8988T (cell line): ENCODE results near the gene VILL.
A peak's percentile ranks its signal among the peaks of the same experiment; 100 is the strongest.
"Not testable (repeated sequence)": the region's sequence is repeated elsewhere in the genome, so short reads cannot be mapped to it uniquely, and the experiment has no call there.

Experiments used
- DNase-seq: peaks from one replicate; pipeline ENCODE4 v3.0.0; 2011

VILL gene

DNA sequence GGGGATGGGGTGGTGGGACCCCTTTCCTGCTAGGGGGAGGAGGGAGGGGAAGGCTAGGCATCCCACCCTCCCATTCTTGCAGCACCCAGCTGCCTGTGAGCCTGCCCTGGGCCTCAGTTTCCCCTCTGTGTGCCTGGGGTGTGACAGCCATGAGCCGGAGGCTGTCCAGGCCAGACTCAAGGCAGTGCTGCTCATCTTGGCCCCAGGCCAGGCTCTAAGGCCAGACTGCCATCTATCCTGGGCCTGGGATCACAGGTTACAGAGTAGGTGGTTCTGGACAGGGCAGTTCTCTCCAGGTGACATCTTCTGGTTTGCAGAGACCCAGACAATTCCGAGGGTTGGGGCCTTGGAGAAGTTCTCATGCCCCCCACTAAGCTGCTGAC is 3.3 kb upstream of the VILL start:
- no peak for DNase-seq

DNA sequence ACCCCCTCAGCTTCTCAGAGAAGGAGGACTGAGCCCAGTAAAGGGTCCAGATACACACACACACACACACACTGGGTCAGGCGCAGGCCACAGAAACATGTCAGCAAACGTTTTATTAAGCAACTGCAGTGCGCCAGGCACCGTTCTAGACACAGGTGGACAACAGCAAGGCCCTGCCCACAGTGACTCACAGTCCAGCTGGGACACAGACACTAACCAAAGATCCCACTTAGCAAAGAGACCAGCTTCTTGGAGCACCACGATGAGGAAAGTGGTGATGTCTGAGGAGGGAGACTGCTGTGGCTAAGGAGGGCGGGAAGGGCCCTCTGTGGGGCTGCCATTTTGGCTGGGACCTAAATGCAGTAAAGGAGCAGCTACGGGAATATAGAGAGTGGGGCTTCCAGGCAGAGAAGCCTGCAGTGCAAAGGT is 2.8 kb upstream of the VILL start:
- DNase-seq: no peak

DNA sequence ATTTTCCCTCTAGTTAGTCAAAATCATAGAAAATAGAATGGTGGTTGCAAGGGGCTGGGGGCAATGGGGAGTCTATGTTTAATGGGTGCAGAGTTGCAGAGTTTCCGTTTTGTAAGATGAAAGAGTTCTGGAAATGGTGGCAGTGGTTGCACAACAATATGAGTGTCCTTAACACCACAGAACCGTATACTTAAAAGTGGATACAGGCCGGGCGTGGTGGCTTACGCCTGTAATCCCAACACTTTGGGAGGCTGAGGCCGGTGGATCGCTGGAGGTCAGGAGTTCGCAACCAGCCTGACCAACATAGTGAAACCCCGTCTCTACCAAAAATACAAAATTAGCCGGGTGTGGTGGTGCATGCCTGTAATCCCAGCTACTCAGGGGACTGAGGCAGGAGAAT is 2.2 kb upstream of the VILL start:
- not testable (repeated sequence) for DNase-seq

DNA sequence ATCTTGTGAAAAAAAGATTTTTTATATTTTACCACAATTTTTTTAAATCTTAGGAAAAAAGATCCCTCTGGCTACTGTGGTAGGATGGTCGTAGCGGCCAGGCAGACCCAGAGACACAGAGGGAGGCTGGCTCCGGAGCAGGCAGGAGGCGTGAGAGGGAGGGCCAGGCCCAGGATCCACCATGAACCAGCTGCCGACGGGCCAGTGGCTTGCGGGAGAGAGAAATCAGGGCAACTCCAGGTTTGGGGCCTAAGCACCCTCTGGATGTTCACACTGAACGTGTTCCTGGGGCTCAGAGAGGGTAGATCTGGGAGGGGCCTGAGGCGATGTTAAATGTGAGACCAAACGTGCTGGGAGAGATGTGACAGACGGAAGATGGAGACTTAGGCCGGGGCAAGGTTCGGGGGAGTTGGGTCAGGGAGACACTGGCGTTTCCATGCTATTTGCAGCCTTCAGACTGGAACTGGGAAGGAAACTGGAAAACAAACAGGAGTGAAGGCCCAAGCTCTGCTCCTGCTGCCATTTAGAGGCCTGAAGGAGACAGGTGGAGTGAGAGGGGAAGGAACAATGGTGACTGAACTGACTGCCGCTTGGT is 1.6 kb upstream of the VILL start:
- DNase-seq: no peak

DNA sequence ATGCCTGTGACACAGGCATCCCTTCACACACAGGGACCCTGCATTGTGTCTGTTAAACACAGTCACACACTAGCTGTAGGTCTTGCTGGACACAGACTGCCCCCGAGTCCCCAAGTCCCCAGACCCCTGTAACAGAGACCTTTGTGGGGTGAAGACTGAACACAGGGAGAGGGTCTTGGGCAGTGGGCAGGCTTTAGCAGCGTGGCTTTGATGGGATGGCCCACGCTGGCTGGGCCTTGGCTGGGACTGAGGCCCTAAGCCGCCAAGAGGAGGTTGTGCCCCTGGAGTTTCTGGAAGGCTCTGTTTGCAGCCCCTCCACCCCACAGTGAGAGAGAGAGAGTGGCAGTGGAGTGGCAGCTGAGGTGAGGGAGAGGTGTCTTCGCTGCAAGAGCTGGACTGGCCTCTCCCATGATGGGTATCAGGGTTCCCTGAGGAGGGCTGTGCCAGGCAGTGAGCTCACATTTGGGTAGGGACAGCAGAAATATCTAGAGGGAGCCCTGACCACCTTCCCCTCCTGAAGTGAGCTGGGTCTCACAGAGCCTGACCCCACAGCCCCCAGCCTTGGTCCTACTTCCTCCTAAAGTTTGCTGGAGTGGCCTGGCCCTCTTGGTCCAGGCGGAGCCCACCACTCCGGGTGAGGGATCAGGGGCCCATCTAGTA is 635 bp upstream of the VILL start:
- DNase-seq: no peak

DNA sequence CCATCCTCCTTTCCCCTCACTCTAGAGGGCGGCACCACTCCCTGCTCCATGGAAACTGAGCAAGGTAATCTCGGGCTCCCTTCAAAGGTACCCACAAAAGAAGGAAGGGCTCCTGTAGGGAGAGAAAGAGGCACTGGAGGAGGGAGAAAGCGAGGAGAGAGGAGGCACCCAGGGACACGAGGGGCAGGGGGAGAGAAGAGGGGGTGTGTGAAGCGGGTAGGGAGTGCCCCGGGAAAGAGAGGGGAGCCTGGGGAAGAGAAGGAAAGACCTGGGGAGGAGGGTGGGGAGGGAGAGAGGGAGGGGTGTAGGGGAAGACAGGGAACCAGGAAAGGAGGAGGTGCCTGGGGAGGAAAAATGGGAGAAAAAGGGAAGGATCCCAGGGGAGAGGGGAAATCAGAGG is 523 bp downstream of the VILL start:
- no peak for DNase-seq

DNA sequence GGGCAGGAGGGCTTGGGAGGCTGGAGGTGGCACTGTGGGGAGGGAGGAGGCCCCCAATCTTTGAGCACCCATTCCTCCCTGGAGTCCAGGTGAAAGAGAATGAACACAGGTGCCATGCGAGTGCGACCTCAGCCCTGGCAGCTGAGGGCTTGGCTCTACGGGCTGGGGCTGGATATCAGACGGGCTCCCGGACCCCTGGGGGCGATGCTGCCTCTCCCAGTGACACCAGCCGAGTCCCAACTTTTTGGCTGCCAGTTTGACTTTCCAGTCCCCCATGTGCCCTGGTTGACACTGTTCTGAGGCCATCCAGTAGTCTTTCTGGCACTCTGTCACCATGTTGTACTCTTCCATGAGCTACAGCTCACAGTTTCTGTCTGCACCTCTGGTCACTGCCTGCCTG is 1.2 kb downstream of the VILL start:
- DNase-seq: no peak

DNA sequence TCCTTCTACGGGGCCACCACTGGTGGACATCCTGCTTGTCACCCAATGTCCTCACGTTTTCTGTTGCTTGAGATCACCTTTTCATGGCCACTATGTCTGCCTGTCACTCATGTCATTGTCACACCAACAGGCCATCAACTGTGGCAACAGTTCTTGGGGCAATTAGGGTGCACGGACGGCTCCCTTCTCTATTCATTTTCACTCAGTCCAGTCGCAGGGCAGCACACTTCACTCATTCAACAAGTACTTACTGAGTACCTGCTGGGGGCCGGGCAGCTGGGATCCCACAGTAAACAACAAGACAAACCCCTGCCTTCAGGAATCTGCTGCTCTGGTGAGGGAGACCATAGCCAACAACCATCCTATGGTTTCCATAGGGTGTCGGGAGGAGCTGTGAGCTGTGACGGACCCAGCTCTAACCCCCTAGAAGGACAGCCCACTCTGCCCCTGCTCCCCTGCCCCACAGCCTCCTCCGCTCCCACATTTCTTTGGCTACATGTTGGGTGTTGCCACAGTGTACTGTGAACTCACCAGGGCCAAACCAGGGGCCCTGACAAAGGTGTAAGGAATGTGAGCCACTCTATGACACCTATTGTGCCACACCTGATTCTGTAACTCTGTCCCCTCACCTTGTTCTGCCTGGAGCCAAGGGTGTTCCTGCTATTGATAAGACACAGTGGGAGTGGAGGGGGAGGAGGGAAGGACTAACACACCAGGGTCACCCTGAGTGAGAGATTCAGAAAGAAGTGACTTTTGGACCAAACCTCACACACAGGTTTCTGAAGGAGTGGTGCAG is 1.9 kb downstream of the VILL start:
- no peak for DNase-seq

DNA sequence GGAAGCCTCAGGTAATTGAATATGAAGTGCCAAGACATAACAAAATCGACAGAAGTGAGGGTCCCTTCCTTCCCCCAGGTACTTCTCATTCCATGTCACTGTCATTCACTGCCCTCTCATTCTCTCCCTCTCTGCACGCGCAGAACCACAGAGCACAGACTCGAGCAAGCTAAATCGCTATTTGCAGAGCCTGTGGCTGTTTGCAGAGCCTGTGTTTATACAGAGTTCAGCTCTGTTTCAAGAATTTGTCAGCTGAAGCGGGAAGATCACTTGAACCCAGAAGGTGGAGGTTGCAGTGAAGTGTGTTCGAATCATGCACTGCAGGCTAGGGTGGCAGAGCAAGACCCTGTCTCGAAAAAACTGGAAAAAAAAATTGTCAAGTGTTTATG is 2.5 kb downstream of the VILL start:
- no peak for DNase-seq

DNA sequence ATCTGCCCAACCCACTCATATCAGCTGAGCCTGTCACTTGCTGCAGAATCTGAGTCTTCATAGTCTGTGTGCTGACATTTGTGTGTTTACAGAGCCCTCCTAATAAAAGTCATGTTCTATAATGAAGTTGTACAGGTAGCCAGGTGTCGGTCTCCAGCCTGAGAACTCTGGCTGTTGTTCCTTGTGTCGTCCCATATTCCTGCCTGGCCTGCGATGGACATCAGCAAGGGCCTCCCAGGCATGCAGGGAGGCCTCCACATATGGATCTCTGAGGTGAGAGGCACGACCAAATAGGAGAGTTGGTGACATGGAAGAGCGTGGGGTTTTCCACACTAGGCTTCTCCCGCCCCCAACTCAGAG is 2.9 kb downstream of the VILL start:
- no peak for DNase-seq

DNA sequence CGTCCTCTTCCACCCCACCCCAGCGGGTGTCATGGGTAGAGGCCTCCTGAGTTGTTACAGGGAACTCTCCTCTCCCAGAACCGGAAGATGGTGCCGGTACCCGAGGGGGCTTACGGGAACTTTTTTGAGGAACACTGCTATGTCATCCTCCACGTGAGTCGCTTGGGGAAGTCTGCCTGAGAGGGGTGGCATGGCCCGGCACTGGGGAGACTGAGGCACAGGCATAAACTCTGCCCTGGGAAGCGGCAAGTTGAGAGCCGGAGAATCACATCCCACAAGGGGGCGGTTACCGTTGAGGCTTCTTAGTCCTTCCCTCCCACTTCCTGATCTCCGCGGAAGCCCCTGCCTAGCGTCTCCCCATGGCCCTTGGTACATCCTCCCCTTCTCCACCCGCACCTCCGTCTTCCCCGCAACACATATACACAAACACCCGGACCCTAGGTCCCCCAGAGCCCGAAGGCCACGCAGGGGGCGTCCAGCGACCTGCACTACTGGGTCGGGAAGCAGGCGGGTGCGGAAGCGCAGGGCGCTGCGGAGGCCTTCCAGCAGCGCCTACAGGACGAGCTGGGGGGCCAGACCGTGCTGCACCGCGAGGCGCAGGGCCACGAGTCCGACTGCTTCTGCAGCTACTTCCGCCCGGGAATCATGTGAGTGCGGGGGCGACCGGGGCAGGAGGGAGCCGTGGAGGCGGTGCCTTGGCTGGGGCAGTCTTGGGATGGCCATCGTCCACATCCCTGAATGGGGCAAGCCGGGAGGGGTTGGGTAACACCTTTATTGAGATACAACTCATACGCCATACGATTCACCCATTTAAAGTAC is 3.4 kb downstream of the VILL start:
- DNase-seq: no peak

DNA sequence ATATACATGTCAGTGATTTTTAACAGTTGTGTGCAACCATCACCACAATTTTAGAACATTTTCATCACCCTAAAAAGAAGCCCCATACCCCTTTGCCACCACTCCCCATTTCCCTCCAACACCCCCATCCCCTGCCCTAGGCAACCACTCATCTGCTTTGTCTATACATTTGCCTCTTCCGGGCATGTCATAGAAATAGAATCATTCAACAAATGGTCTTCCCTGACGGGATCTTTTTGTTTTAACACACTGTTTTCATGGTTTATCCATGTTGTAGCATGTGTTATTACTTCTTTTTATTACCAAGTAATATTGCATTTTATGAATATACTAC is 4.0 kb downstream of the VILL start:
- no peak for DNase-seq

DNA sequence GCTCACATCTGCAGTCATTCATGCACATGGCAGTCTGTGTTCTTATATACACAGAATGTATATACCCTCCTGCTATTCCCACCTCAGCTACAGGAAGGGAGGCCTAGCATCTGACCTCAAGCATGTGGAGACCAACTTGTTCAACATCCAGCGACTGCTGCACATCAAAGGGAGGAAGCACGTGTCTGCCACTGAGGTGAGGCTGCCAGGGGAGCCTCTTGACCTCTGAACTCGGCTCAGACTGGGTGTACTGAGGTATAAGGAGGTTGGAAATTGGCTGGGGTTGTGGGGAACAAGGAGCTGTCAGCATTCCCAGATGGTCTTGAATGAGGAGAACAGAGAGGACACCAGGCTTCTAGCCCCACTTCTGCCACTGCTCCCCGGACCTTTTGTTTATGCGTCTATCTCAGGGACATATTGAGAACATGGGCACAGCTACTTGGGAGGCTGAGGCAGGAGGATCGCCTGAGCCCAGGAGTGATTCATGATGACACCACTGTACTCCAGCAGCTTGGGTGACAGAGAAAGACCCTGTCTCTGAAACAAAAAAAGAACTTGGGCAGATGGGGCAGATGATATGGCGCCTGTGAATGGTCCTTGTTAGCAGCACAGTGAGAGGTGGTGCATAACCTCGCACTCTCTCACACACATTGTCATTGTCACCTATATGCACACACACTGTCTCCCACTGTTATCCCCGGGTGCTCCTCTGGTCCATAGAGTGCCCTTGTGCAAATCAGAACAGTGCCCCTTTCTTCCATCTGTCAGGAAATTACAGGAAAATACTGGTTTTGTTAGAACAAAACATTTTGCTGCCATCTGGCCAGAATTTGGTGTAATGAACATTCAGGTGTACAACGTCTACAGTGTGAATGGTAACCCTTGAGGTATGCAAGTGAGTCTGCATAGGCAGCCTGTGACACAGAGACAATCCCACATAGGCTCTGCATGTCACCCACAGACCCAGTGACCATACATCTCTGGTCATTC is 5.4 kb downstream of the VILL start:
- DNase-seq: no peak

DNA sequence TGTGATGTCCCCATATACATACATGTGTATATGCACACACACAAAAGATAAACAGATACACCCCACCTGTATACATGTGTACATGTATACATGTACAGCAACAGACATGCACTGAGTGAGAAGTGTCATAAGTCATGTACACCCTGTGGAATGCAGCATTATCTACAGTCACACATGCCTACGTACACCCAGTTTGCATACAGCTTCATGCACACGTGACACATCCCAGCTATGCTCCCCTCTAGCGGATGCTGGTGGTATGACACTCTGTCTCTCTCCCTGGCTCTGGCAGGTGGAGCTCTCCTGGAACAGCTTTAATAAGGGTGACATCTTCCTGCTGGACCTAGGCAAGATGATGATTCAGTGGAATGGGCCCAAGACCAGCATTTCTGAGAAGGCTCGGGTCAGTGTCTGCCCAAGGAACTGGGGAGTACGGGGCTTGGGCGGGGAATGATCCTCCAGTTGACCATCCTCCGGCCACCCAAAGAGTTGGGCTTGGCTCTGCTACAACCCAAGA is 6.3 kb downstream of the VILL start:
- DNase-seq: peak; percentile 88

DNA sequence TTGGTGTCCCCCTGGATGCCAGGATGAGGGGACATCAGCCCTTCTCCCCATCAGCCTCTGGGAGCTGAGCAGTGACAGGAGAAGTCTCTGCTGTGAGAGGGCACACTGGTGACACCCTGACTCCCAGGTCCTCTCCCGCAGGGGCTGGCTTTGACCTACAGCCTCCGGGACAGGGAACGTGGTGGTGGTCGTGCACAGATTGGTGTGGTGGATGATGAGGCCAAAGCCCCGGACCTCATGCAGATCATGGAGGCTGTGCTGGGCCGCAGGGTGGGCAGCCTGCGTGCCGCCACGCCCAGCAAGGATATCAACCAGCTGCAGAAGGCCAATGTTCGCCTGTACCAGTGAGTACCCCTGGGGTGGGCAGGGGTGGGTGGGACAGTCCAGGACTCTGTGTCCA is 6.8 kb downstream of the VILL start:
- DNase-seq: no peak

DNA sequence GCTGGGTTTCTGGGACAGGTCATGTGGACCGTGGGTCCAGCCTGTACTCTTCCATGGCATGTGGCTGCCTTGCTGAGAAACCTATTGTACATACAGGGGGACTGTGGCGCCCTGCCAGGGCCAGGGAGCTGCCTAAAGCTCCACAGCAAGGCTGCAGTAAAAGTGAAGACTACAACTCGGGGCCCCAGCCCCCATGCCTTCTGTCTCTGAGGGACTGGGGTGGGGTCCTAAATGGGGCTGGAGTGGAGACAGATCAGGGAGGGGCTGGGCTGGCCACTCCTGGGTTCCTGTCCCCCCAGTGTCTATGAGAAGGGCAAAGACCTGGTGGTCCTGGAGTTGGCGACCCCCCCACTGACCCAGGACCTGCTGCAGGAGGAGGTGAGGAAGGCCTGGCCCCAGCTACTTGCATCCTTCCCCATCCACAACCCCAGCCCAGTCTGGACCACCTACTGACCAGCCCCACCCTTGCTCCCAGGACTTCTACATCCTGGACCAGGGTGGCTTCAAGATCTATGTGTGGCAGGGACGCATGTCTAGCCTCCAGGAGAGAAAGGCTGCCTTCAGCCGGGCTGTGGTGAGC is 7.3 kb downstream of the VILL start:
- DNase-seq: no peak

DNA sequence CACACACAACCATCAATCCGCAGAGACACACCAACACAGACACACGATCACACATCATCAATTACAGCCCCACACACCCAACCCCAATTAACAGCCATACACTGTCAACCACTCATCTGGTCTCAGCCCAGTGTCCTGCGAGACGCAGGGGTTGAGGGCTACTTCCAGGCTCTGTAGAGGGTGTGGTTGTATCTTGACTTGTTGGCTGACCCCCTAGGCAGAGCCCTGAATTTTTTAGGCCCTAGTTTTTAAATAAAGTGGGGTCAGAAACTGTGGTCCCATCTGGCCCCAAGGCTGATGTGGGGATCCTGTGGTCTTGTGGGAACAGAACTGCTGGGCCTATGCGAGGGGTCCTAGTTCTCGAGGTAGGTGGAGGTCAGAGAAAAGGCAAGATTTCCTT is 9.2 kb downstream of the VILL start:
- no peak for DNase-seq

DNA sequence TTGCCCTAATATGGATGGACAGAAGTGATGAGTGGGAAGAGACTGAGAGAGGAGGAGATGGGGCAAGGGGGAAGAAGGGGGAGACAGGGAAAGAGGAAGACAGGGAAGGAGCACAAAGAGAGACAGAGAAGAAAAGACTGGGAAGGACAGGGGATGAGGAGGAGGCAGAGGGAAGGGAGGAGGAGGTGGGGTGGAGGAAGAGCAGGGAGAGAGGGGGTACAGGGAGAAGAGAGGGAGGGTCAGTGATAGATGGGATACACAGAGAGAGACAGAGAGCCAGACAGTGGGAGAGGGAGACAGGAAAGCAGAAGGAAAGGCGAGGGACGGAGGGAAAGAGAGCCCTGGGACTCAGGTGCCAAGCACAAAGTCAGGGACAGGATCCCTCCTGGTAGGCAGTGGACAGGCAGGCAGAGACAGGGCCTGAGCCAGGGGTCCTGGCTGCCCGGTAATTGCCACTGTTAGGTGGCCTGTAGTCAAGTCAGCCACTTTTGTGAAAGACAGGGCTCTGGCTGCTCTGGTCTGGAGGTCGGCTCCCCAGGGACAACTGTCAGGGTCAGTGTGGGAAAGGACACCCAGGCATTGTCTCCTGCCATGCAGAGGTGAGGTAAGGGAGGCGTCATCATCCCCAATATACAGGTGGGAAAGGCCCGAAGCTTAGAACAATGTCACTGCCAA is 9.8 kb downstream of the VILL start:
- no peak for DNase-seq

DNA sequence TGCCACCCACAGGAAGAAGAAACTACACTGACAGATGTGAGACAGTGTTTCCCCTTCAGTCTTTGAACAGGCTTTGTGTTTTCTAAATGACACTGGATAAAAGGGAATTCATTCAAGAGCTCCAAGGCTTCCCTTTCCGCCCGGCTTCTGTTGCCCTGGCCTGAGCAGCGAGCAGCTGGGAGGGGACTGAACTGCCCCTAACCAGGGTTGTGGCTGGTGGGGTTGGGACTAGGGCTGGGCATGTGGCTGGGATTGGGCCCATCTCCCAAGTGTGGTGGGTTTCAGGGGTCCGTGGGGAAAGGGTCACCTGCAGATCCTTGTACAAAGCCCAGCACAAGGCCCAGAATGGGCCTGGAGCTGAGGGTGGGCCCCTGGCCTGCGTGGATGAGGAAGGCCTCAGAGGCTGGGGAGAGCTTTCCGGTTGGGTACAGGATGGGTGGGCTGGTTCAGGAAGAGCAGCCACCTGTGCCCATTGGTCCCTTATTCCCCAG is 10.4 kb downstream of the VILL start:
- no peak for DNase-seq

DNA sequence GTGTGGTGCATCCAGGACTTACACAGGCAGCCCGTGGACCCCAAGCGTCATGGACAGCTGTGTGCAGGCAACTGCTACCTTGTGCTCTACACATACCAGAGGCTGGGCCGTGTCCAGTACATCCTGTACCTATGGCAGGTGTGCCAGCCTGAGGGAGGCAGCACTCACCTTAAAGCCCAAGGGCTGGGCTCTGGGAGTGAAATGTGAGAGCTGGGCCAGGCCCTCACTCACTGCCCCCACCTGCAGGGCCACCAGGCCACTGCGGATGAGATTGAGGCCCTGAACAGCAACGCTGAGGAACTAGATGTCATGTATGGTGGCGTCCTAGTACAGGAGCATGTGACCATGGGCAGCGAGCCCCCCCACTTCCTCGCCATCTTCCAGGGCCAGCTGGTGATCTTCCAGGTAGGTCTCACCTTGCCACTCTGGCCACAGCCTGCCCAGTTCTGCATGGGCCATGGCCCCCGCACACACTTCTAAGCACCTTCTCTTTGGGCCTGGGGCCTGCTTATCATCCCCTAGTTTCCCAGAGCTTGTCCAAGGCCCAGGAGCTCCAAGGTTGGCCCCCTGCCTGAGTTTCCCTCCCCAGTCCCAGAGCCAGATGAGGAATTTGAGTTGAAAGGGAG is 11.0 kb downstream of the VILL start:
- no peak for DNase-seq
